OCI-LY1 (cell line): Measurements from ENCODE around the gene VPS37D.

Experiments
- CTCF ChIP-seq: fragments of 200-600 bp; sonication (generic), shearing (Covaris generic); IDR thresholded peaks from 2 replicates; pipeline ENCODE4 v1.5.1; 2017; ENCODE audit warnings: mild to moderate bottlenecking, antibody characterized with exemption, low read length, moderate library complexity, mixed read lengths
- EZH2 ChIP-seq: fragments of 200-600 bp; sonication (generic), shearing (Covaris generic); IDR thresholded peaks from 2 replicates; pipeline ENCODE4 v1.8.0; 2017; ENCODE audit warnings: borderline replicate concordance, mixed run types, mild to moderate bottlenecking, antibody characterized with exemption, low read length, moderate library complexity, mixed read lengths

- TF ChIP-seq CTCF (no peak), EZH2 (no peak)
Measured at GRCh38 chr7:73707045-73707631, 39.5 kb downstream of the VPS37D start.
